HepG2 (cell line): ENCODE measurements around the gene TMEM132D. TPM values are rescaled to one million over a fixed set of nuclear protein-coding genes. Genes with fewer than 3 reads are reported as not detected.

ENCODE experiments used
- ATAC-seq: fragments of 200-7000 bp; cut with Tn5 transposase; 3 replicates; pipeline ENCODE4 v1.9.1; 2020; ENCODE audit warnings: mild to moderate bottlenecking, moderate library complexity
- BruUV-seq: library from RNA; stranded (reverse); fragments of 400-500 nt; replicated peaks from 2 replicates; lab custom pipeline; 2021; lab: Mats Ljungman, UMichigan
- CTCF ChIA-PET: fragments of 300-600 bp; formaldehyde crosslinking; extraction: SDS; loops from one replicate; lab custom pipeline; 2021; ENCODE audit warnings: low total read pairs, inconsistent platforms, low intra/inter-chr PET ratio; lab: Yijun Ruan, JAX
- POLR2A ChIA-PET: fragments of 350-600 bp; sonication (Branson Sonifier 250); formaldehyde crosslinking; loops from one replicate; lab custom pipeline; 2020; ENCODE audit warnings: antibody characterized with exemption, inconsistent platforms; lab: Yijun Ruan, JAX
- DNase-seq: peaks from one replicate; pipeline ENCODE4 v3.0.0-alpha.2; 2015; ENCODE audit warnings: low spot score
- FAIRE-seq: peaks from 3 replicates; lab custom pipeline; 2011; peaks lifted over from hg19 to GRCh38; lab: Jason Lieb, UNC
- H2AFZ ChIP-seq: one replicate; pipeline ENCODE4 v1.6.1; 2011; ENCODE audit warnings: low read length, inconsistent platforms
- H3K27ac ChIP-seq: fragments of 300-600 bp; 3 replicates; pipeline ENCODE4 v1.8.0; 2011; ENCODE audit warnings: mixed run types, mild to moderate bottlenecking, mixed read lengths, low read length, inconsistent platforms; ENCODE audit not compliant: insufficient read depth; ENCODE audit errors: extremely low read length
- H3K27me3 ChIP-seq, 2 experiments: fragments of 200-600 bp in 1 of 2; 2 replicates in 1 of 2; 3 replicates in 1 of 2; pipeline versions ENCODE4 v1.6.0 to v1.8.0; 2011; ENCODE audit warnings: low read length in 2 of 2, mild to moderate bottlenecking in 2 of 2, moderate library complexity in 2 of 2, inconsistent platforms in 1 of 2; ENCODE audit not compliant: insufficient read depth in 2 of 2, control insufficient read depth in 1 of 2
- H3K36me3 ChIP-seq, 2 experiments: fragments of 200-600 bp in 1 of 2; replicated peaks in 1 of 2; 2 replicates in 1 of 2; 3 replicates in 1 of 2; pipeline versions ENCODE4 v1.5.1 to v1.8.0; 2011; ENCODE audit warnings: low read length in 2 of 2, inconsistent platforms in 1 of 2; ENCODE audit not compliant: insufficient read depth in 2 of 2, control insufficient read depth in 1 of 2
- H3K4me1 ChIP-seq: 2 replicates; pipeline ENCODE4 v1.5.1; 2012; ENCODE audit warnings: low read length, inconsistent platforms; ENCODE audit not compliant: insufficient read depth
- H3K4me2 ChIP-seq: 2 replicates; pipeline ENCODE4 v1.6.0; 2011; ENCODE audit warnings: low read depth, low read length, inconsistent platforms
- H3K4me3 ChIP-seq, 3 experiments: fragments of 200-600 bp in 1 of 3; sonication (generic), shearing (Covaris generic) in 1 of 3; replicated peaks in 1 of 3; 2 replicates each; pipeline ENCODE4 v1.5.1; 2011 to 2016; ENCODE audit warnings: low read length in 3 of 3, inconsistent platforms in 2 of 3, low read depth in 2 of 3, mild to moderate bottlenecking in 2 of 3, control low read depth in 1 of 3, mixed read lengths in 1 of 3; ENCODE audit not compliant: insufficient read depth in 1 of 3
- H3K79me2 ChIP-seq: one replicate; pipeline ENCODE4 v1.6.1; 2011; ENCODE audit warnings: low read length, inconsistent platforms; ENCODE audit not compliant: insufficient read depth
- H3K9ac ChIP-seq: 2 replicates; pipeline ENCODE4 v1.6.0; 2011; ENCODE audit warnings: mild to moderate bottlenecking, low read depth, low read length, inconsistent platforms; ENCODE audit not compliant: insufficient read depth
- H3K9me3 ChIP-seq: 2 replicates; pipeline ENCODE4 v1.5.1; 2012; ENCODE audit warnings: mild to moderate bottlenecking, low read length
- H4K20me1 ChIP-seq: 2 replicates; pipeline ENCODE4 v1.6.0; 2011; ENCODE audit warnings: inconsistent platforms, mild to moderate bottlenecking, low read length, moderate library complexity; ENCODE audit not compliant: insufficient read depth
- FOXO1 ChIP-seq: sonication (generic); formaldehyde crosslinking; IDR thresholded peaks from 2 replicates; pipeline ENCODE4 v1.4.0; 2020; ENCODE audit warnings: missing genetic modification reagents
- KMT2B ChIP-seq: IDR thresholded peaks from 2 replicates; pipeline ENCODE4 v1.6.1; 2016; ENCODE audit warnings: missing genetic modification reagents, missing compliant biosample characterization
- RCOR2 ChIP-seq: IDR thresholded peaks from 2 replicates; pipeline ENCODE4 v1.6.1; 2016; ENCODE audit warnings: missing biosample characterization, missing genetic modification reagents
- SIN3A ChIP-seq: IDR thresholded peaks from 2 replicates; pipeline ENCODE4 v1.6.1; 2011; ENCODE audit warnings: low read depth, mild to moderate bottlenecking, control low read depth, low read length, borderline replicate concordance
- ZNF225 ChIP-seq: sonication (generic); formaldehyde crosslinking; IDR thresholded peaks from 2 replicates; pipeline ENCODE4 v1.4.0; 2020; ENCODE audit warnings: mild to moderate bottlenecking, missing genetic modification reagents
- ZNF737 ChIP-seq: sonication (generic); formaldehyde crosslinking; IDR thresholded peaks from 2 replicates; pipeline ENCODE4 v1.5.0; 2020; ENCODE audit warnings: missing genetic modification reagents, mild to moderate bottlenecking, borderline replicate concordance
- ZNF777 ChIP-seq: sonication (generic); formaldehyde crosslinking; IDR thresholded peaks from 2 replicates; pipeline ENCODE4 v1.4.0; 2020; ENCODE audit warnings: missing genetic modification reagents
- WGBS: methylation state at CpG from one replicate; pipeline ENCODE4 v1.1.6; 2017; ENCODE audit warnings: low lambda C conversion rate; 5-methylcytosine and 5-hydroxymethylcytosine counted together
- in situ Hi-C: cut with HindIII; loops from 2 replicates; pipeline ENCODE4 v1.10.0; 2017; ENCODE audit warnings: low pct_unique_long_range_greater_than_20kb; ENCODE audit not compliant: extremely low pct_ligation_motif_present
- intact Hi-C: fragments of 100-400 bp; cut with micrococcal nuclease; formaldehyde crosslinking; loops from one replicate; pipeline ENCODE4 v1.10.0; 2022; ENCODE audit not compliant: unreplicated experiment
- polyA plus RNA-seq, 8 experiments: library from polyadenylated mRNA; depleted of rRNA in 3 of 8; stranded (reverse) in 7 of 8; unstranded in 1 of 8; fragments of >200 nt; fragmentation: Illumina TruSeq in 4 of 8; extraction: Trizol in 4 of 8; gene quantifications; 2 replicates each; pipeline versions ENCODE4 v1.2.1 to v1.2.3, GENCODE V29; 2011 to 2016; ENCODE audit warnings: low read depth in 4 of 8, missing spikeins in 1 of 8, mixed read lengths in 1 of 8; ENCODE audit not compliant: insufficient read depth in 1 of 8
- total RNA-seq, 5 experiments: library from RNA; depleted of rRNA; stranded (reverse); fragments of >200 nt; fragmentation: Illumina TruSeq; extraction: Trizol; gene quantifications; 2 replicates each; pipeline ENCODE4 v1.2.3, GENCODE V29; 2016; ENCODE audit warnings: low read depth in 1 of 5
- TF ChIP-seq, protein P1 (sequence below): sonication (generic); formaldehyde crosslinking; IDR thresholded peaks from 2 replicates; pipeline ENCODE4 v1.8.1; 2022; ENCODE audit warnings: mild to moderate bottlenecking, missing genetic modification reagents
- TF ChIP-seq, protein P2 (sequence below): sonication (generic); formaldehyde crosslinking; IDR thresholded peaks from 2 replicates; pipeline ENCODE4 v1.4.0; 2020; ENCODE audit warnings: missing genetic modification reagents, borderline replicate concordance

The TMEM132D gene
- total and polyA plus RNA-seq, 2 of the 13 experiments (the other 11 are each of a cell fraction or from before 2014, with no cell fraction given) = not detected

DNA sequence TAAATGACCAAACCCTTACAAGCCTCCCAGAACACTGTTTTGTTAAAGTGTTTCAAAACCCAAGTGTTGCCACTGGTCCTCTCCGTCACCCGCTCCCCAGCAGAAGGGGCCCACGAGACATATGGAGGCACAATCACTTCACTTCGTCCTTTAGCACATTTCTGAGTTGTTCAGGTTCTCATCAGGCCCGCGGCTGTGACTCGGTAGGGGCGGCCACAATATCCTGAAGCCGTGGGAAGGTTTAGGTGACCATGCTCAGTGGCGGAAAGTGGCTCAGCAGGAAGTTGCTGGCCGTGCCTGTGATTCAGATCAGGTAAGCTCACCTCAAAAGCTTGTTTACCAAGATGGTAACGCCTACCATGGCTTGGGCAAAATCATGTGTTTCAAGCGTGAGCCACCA lies 823.0 kb downstream of the TMEM132D start:
- CTCF ChIA-PET = no interaction called here
- 20% methylated on average over 5 of the region's 13 CpGs for WGBS
- FAIRE-seq = no peak

More for the DNA sequence above, 823.0 kb downstream of the TMEM132D start:
- no TSS peak for BruUV-seq
- H3K9me3 ChIP-seq = no peaks in the 10 kb centered on the region
- ATAC-seq (no peak), DNase-seq (no peak)
- no peaks in the 10 kb centered on the region for H3K4me1 ChIP-seq
- no peak overlapping the region for H3K9ac ChIP-seq
- H3K27me3 ChIP-seq = peaks cover 0 to 4% of the 10 kb centered on the region in 2 experiments; a peak in 2 of 5 replicates
- in situ Hi-C loops = no loop called here
- no peak overlapping the region for H3K27ac ChIP-seq
- no peak overlapping the region for H2AFZ ChIP-seq
- intact Hi-C loops = no loop called here
- H4K20me1 ChIP-seq = no peaks in the 10 kb centered on the region
- H3K4me2 ChIP-seq = no peak overlapping the region
- H3K4me3 ChIP-seq = no peak overlapping the region
- no peaks in the 10 kb centered on the region for H3K79me2 ChIP-seq
- no peak for TF ChIP-seq FOXO1 (CRISPR knock-in tag)
- TF ChIP-seq, protein P1, sequence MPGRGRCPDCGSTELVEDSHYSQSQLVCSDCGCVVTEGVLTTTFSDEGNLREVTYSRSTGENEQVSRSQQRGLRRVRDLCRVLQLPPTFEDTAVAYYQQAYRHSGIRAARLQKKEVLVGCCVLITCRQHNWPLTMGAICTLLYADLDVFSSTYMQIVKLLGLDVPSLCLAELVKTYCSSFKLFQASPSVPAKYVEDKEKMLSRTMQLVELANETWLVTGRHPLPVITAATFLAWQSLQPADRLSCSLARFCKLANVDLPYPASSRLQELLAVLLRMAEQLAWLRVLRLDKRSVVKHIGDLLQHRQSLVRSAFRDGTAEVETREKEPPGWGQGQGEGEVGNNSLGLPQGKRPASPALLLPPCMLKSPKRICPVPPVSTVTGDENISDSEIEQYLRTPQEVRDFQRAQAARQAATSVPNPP (CRISPR knock-in tag) = no peak
- no peak for TF ChIP-seq ZNF737
- TF ChIP-seq, protein P2, sequence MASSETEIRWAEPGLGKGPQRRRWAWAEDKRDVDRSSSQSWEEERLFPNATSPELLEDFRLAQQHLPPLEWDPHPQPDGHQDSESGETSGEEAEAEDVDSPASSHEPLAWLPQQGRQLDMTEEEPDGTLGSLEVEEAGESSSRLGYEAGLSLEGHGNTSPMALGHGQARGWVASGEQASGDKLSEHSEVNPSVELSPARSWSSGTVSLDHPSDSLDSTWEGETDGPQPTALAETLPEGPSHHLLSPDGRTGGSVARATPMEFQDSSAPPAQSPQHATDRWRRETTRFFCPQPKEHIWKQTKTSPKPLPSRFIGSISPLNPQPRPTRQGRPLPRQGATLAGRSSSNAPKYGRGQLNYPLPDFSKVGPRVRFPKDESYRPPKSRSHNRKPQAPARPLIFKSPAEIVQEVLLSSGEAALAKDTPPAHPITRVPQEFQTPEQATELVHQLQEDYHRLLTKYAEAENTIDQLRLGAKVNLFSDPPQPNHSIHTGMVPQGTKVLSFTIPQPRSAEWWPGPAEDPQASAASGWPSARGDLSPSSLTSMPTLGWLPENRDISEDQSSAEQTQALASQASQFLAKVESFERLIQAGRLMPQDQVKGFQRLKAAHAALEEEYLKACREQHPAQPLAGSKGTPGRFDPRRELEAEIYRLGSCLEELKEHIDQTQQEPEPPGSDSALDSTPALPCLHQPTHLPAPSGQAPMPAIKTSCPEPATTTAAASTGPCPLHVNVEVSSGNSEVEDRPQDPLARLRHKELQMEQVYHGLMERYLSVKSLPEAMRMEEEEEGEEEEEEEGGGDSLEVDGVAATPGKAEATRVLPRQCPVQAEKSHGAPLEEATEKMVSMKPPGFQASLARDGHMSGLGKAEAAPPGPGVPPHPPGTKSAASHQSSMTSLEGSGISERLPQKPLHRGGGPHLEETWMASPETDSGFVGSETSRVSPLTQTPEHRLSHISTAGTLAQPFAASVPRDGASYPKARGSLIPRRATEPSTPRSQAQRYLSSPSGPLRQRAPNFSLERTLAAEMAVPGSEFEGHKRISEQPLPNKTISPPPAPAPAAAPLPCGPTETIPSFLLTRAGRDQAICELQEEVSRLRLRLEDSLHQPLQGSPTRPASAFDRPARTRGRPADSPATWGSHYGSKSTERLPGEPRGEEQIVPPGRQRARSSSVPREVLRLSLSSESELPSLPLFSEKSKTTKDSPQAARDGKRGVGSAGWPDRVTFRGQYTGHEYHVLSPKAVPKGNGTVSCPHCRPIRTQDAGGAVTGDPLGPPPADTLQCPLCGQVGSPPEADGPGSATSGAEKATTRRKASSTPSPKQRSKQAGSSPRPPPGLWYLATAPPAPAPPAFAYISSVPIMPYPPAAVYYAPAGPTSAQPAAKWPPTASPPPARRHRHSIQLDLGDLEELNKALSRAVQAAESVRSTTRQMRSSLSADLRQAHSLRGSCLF (CRISPR knock-in tag) = no peak
- no peak for TF ChIP-seq SIN3A
- TF ChIP-seq KMT2B (CRISPR knock-in tag) = no peak
- TF ChIP-seq ZNF225 (CRISPR knock-in tag) = no peak
- no peak for TF ChIP-seq RCOR2
- no peak for TF ChIP-seq ZNF777 (CRISPR knock-in tag)
- POLR2A ChIA-PET = no interaction called here
- H3K36me3 ChIP-seq = no peaks in the 10 kb centered on the region
